H1 (cell line): ENCODE measurements around the gene GALNT12. TPM values are rescaled to one million over a fixed set of nuclear protein-coding genes. Genes with fewer than 3 reads are reported as not detected.

Experiments
- CTCF ChIA-PET: fragments of 300-600 bp; sonication (Branson Sonifier 250); formaldehyde crosslinking; loops from one replicate; lab custom pipeline; 2021; ENCODE audit not compliant: partially characterized antibody; lab: Charles Lee
- POLR2A ChIA-PET: fragments of 300-600 bp; sonication (Branson Sonifier 250); formaldehyde crosslinking; loops from one replicate; lab custom pipeline; 2021; ENCODE audit warnings: inconsistent platforms; ENCODE audit not compliant: partially characterized antibody; lab: Charles Lee
- DNase-seq, 2 experiments: peaks; one replicate each; pipeline versions ENCODE4 v3.0.0 to v3.0.0-alpha.2; 2010 to 2022; ENCODE audit warnings: low spot score in 2 of 2, low read depth in 1 of 2, mixed read lengths in 1 of 2
- FAIRE-seq: peaks from 2 replicates; lab custom pipeline; 2011; peaks lifted over from hg19 to GRCh38; lab: Jason Lieb, UNC
- H2AFZ ChIP-seq: 2 replicates; pipeline ENCODE4 v1.8.1; 2012; ENCODE audit warnings: low read length, inconsistent platforms
- H2AK5ac ChIP-seq: 2 replicates; pipeline ENCODE4 v1.6.1; 2013; ENCODE audit warnings: low read depth, low read length
- H2BK120ac ChIP-seq: replicated peaks from 2 replicates; pipeline ENCODE3; 2013; ENCODE audit warnings: low read depth, low read length, inconsistent platforms
- H2BK12ac ChIP-seq: 2 replicates; pipeline ENCODE4 v1.6.1; 2013; ENCODE audit warnings: low read depth, low read length
- H2BK15ac ChIP-seq: 2 replicates; pipeline ENCODE4 v1.6.1; 2013; ENCODE audit warnings: low read length
- H2BK20ac ChIP-seq: 2 replicates; pipeline ENCODE4 v1.6.1; 2013; ENCODE audit warnings: low read length
- H2BK5ac ChIP-seq: 2 replicates; pipeline ENCODE4 v1.6.1; 2013; ENCODE audit warnings: low read depth, low read length
- H3K14ac ChIP-seq: 2 replicates; pipeline ENCODE4 v1.6.1; 2013; ENCODE audit warnings: inconsistent platforms; ENCODE audit not compliant: insufficient read length
- H3K18ac ChIP-seq: 2 replicates; pipeline ENCODE4 v1.6.1; 2013; ENCODE audit warnings: low read length; ENCODE audit errors: extremely low read depth
- H3K23ac ChIP-seq: 2 replicates; pipeline ENCODE4 v1.6.1; 2013; ENCODE audit warnings: inconsistent platforms; ENCODE audit not compliant: insufficient read length
- H3K23me2 ChIP-seq: 2 replicates; pipeline ENCODE4 v1.6.1; 2013; ENCODE audit warnings: low read depth, low read length
- H3K27ac ChIP-seq: 2 replicates; pipeline ENCODE4 v1.6.1; 2011; ENCODE audit warnings: low read depth, low read length, inconsistent platforms
- H3K27me3 ChIP-seq, 4 experiments: replicated peaks in 1 of 4; 1 replicate in 1 of 4; 2 replicates in 3 of 4; pipeline versions ENCODE4 v1.6.1 to v1.8.1; 2011 to 2013; ENCODE audit warnings: low read length in 3 of 4, mild to moderate bottlenecking in 3 of 4, inconsistent platforms in 2 of 4, mixed read lengths in 2 of 4, moderate library complexity in 1 of 4; ENCODE audit not compliant: control insufficient read depth in 3 of 4, insufficient read depth in 3 of 4; ENCODE audit errors: extremely low read depth in 1 of 4
- H3K36me3 ChIP-seq, 4 experiments: 2 replicates each; pipeline versions ENCODE4 v1.6.1 to v1.8.1; 2011 to 2013; ENCODE audit warnings: mild to moderate bottlenecking in 4 of 4, low read length in 3 of 4, moderate library complexity in 2 of 4, control low read depth in 1 of 4, inconsistent platforms in 1 of 4; ENCODE audit not compliant: insufficient read depth in 4 of 4, control insufficient read depth in 2 of 4
- H3K4ac ChIP-seq: replicated peaks from 2 replicates; pipeline ENCODE3; 2013; ENCODE audit warnings: low read length, low read depth, mixed read lengths, inconsistent platforms; ENCODE audit not compliant: insufficient read length
- H3K4me1 ChIP-seq, 4 experiments: replicated peaks in 1 of 4; 1 replicate in 1 of 4; 2 replicates in 3 of 4; pipeline versions ENCODE4 v1.6.1 to v1.8.1; 2011 to 2013; ENCODE audit warnings: low read length in 3 of 4, inconsistent platforms in 2 of 4, mixed read lengths in 1 of 4; ENCODE audit not compliant: insufficient read depth in 4 of 4, control insufficient read depth in 3 of 4
- H3K4me2 ChIP-seq, 2 experiments: 2 replicates each; pipeline versions ENCODE4 v1.6.1 to v1.8.1; 2011 to 2013; ENCODE audit warnings: low read depth in 2 of 2, low read length in 2 of 2, control low read depth in 1 of 2, inconsistent platforms in 1 of 2, mild to moderate bottlenecking in 1 of 2; ENCODE audit not compliant: insufficient read depth in 1 of 2
- H3K4me3 ChIP-seq, 4 experiments: fragments of 200-600, 300-600 bp in 1 of 4; sonication (generic), shearing (Covaris generic), sonication (Bioruptor Twin) in 1 of 4; 2 replicates each; pipeline versions ENCODE4 v1.5.1 to v1.8.1; 2011 to 2016; ENCODE audit warnings: low read length in 4 of 4, low read depth in 3 of 4, control low read depth in 2 of 4, inconsistent platforms in 2 of 4, mild to moderate bottlenecking in 2 of 4, mixed read lengths in 1 of 4, moderate library complexity in 1 of 4; ENCODE audit not compliant: insufficient read depth in 2 of 4; ENCODE audit errors: extremely low read depth in 1 of 4
- H3K56ac ChIP-seq: replicated peaks from 2 replicates; pipeline ENCODE3; 2013; ENCODE audit warnings: low read depth, mild to moderate bottlenecking, mixed read lengths, low read length, inconsistent platforms; ENCODE audit not compliant: insufficient read length
- H3K79me1 ChIP-seq: 2 replicates; pipeline ENCODE4 v1.6.1; 2013; ENCODE audit warnings: low read depth, low read length, control low read depth
- H3K79me2 ChIP-seq, 2 experiments: 2 replicates each; pipeline versions ENCODE4 v1.6.1 to v1.8.1; 2012 to 2013; ENCODE audit warnings: low read length in 2 of 2, mild to moderate bottlenecking in 2 of 2, inconsistent platforms in 1 of 2; ENCODE audit not compliant: insufficient read depth in 2 of 2, control insufficient read depth in 1 of 2
- H3K9ac ChIP-seq, 4 experiments: replicated peaks in 1 of 4; 1 replicate in 1 of 4; 2 replicates in 3 of 4; pipeline versions ENCODE4 v1.6.1 to v1.8.1; 2011 to 2013; ENCODE audit warnings: low read depth in 3 of 4, low read length in 3 of 4, control low read depth in 2 of 4, mild to moderate bottlenecking in 2 of 4, moderate library complexity in 2 of 4, inconsistent platforms in 1 of 4; ENCODE audit errors: extremely low read depth in 1 of 4
- H3K9me3 ChIP-seq, 2 experiments: 2 replicates each; pipeline versions ENCODE4 v1.6.1 to v1.8.1; 2012 to 2013; ENCODE audit warnings: mild to moderate bottlenecking in 2 of 2, moderate library complexity in 2 of 2, control low read depth in 1 of 2, inconsistent platforms in 1 of 2, low read depth in 1 of 2, low read length in 1 of 2, mixed read lengths in 1 of 2; ENCODE audit not compliant: insufficient read depth in 2 of 2
- H4K20me1 ChIP-seq, 2 experiments: replicated peaks in 1 of 2; 2 replicates each; pipeline versions ENCODE3 to v1.8.1; 2011 to 2013; ENCODE audit warnings: inconsistent platforms in 2 of 2, low read length in 2 of 2, mild to moderate bottlenecking in 1 of 2; ENCODE audit not compliant: insufficient read depth in 2 of 2, control insufficient read depth in 1 of 2
- H4K5ac ChIP-seq: 2 replicates; pipeline ENCODE4 v1.6.1; 2013; ENCODE audit warnings: low read length, low read depth, mixed read lengths, inconsistent platforms; ENCODE audit not compliant: insufficient read length
- H4K8ac ChIP-seq: 2 replicates; pipeline ENCODE4 v1.8.0; 2013; ENCODE audit warnings: mild to moderate bottlenecking, moderate library complexity, low read length, inconsistent platforms; ENCODE audit not compliant: insufficient read depth; ENCODE audit errors: extremely low read depth
- H4K91ac ChIP-seq: replicated peaks from 2 replicates; pipeline ENCODE3; 2013; ENCODE audit warnings: low read length, mixed read lengths, inconsistent platforms; ENCODE audit not compliant: insufficient read length
- CBX8 ChIP-seq: fragments of 300-800, 300-1000 bp; sonication (generic); IDR thresholded peaks from 2 replicates; pipeline ENCODE4 v1.7.1; 2016; ENCODE audit warnings: low read depth, low read length, borderline replicate concordance
- JUN ChIP-seq: IDR thresholded peaks from 2 replicates; pipeline ENCODE4 v1.6.1; 2011; ENCODE audit warnings: low read depth, mild to moderate bottlenecking, improper control_type of control experiment, low read length
- KDM1A ChIP-seq: fragments of 200-600, 300-600 bp; sonication (generic); IDR thresholded peaks from 2 replicates; pipeline ENCODE4 v1.7.1; 2016; ENCODE audit warnings: mild to moderate bottlenecking, low read length, borderline replicate concordance
- KDM5A ChIP-seq: fragments of 200-600 bp; IDR thresholded peaks from 2 replicates; pipeline ENCODE4 v1.7.1; 2012; ENCODE audit warnings: mild to moderate bottlenecking, low read length, inconsistent platforms, mixed read lengths
- PHF8 ChIP-seq: fragments of 200-600 bp; sonication (generic); conservative IDR thresholded peaks from 2 replicates; pipeline ENCODE4 v1.7.1; 2012; ENCODE audit warnings: low read depth, mild to moderate bottlenecking, inconsistent platforms, low read length, moderate library complexity
- POLR2AphosphoS5 ChIP-seq: IDR thresholded peaks from 2 replicates; pipeline ENCODE4 v1.6.1; 2011; ENCODE audit warnings: low read depth, low read length
- POU5F1 ChIP-seq: IDR thresholded peaks from 2 replicates; pipeline ENCODE4 v1.6.1; 2011; ENCODE audit warnings: low read depth, mild to moderate bottlenecking, low read length, moderate library complexity
- RNF2 ChIP-seq: fragments of 200-900, 300-1000 bp; sonication (generic); IDR thresholded peaks from 2 replicates; pipeline ENCODE4 v1.7.1; 2016; ENCODE audit warnings: borderline replicate concordance, low read depth, mild to moderate bottlenecking, antibody characterized with exemption, low read length; ENCODE audit not compliant: poor library complexity, severe bottlenecking; ENCODE audit errors: missing control alignments
- WGBS, 2 experiments: shearing (Covaris generic) in 1 of 2; methylation state at CpG; one replicate each; pipeline versions ENCODE4 v1.1.6 to v1.1.7; 2013 to 2015; ENCODE audit warnings: low lambda C conversion rate in 2 of 2, mixed read lengths in 2 of 2, inconsistent platforms in 1 of 2, low coverage in 1 of 2, missing lambda C conversion rate in 1 of 2; ENCODE audit not compliant: insufficient replicate concordance in 2 of 2, insufficient coverage in 1 of 2, insufficient read length in 1 of 2; ENCODE audit errors: extremely low coverage in 1 of 2, missing lambda C conversion rate in 1 of 2; 5-methylcytosine and 5-hydroxymethylcytosine counted together
- polyA plus RNA-seq, 7 experiments: library from polyadenylated mRNA; depleted of rRNA in 3 of 7; stranded (reverse) in 5 of 7; unstranded in 2 of 7; fragments of >200 nt in 5 of 7; fragments of 200-250 nt in 2 of 7; gene quantifications; 1 replicate in 5 of 7; 2 replicates in 1 of 7; 4 replicates in 1 of 7; pipeline versions ENCODE4 v1.2.1 to v1.2.3, GENCODE V29; 2011 to 2013; ENCODE audit warnings: missing spikeins in 2 of 7, mixed read lengths in 2 of 7
- total RNA-seq: library from RNA; stranded (reverse); fragmentation: NEBNext Ultra II Directional; extraction: Animal tissue kit (Norgen Biotek cat#: 25700); gene quantifications from 2 replicates; pipeline ENCODE4 v1.2.1, GENCODE V29; 2021

GALNT12 gene
- total and polyA plus RNA-seq, 2 of the 8 experiments (the other 6 are each of a cell fraction or from before 2014, with no cell fraction given), result 16.2 to 19.6 TPM

GRCh38 chr9:98894761-98895160 lies 87.3 kb downstream of the GALNT12 start:
- Histone ChIP-seq H2AFZ (no peak overlapping the region), H3K9me3 (peaks cover 3 to 4% of the 10 kb centered on the region in 2 experiments; a peak in 1 of 4 replicates), H4K91ac (no peak overlapping the region), H3K23ac (no peak overlapping the region), H3K23me2 (no peaks in the 10 kb centered on the region; the same call in 1 of the 2 replicates), H3K56ac (no peak overlapping the region), H3K4me1 (no peaks in the 10 kb centered on the region), H3K4me3 (no peak overlapping the region), H3K4me2 (no peak overlapping the region), H3K14ac (no peak overlapping the region), H3K79me2 (no peaks in the 10 kb centered on the region), H3K79me1 (no peaks in the 10 kb centered on the region), H2BK12ac (no peak overlapping the region), H3K27ac (no peak overlapping the region), H2BK5ac (no peak overlapping the region), H3K27me3 (no peaks in the 10 kb centered on the region), H2AK5ac (no peak overlapping the region), H4K8ac (no peak overlapping the region), H2BK20ac (no peak overlapping the region), H4K20me1 (no peaks in the 10 kb centered on the region), H3K9ac (no peak overlapping the region), H3K18ac (no peak overlapping the region), H3K36me3 (no peaks in the 10 kb centered on the region), H3K4ac (no peak overlapping the region), H2BK15ac (no peak overlapping the region), H4K5ac (no peak overlapping the region), H2BK120ac (no peak overlapping the region)
- 86% methylated on average over 3 of the region's 3 CpGs; no CpG with 5 or more reads in 1 of the 2 experiments for WGBS, 2 experiments
- TF ChIP-seq JUN (no peak), POU5F1 (no peak), CBX8 (no peak), RNF2 (no peak), KDM5A (no peak), POLR2AphosphoS5 (no peak), KDM1A (no peak), PHF8 (no peak)
- ChIA-PET POLR2A (no interaction called here), CTCF (interaction anchor here (0.5 to 3.7 kb wide), 5 partner anchors 11 to 290 kb away, joined by 3 to 12 read pairs (median 3); no protein-coding TSS in a partner anchor)
- no peak for FAIRE-seq
- no peak for DNase-seq
